NCI-H1436 treated with DMSO at 0.1 percent for 48 hours (cell line): ENCODE measurements around the gene OAF.
"Not testable (repeated sequence)": the region's sequence is repeated elsewhere in the genome, so short reads cannot be mapped to it uniquely, and the experiment has no call there.

Experiments used
- DNase-seq: peaks from one replicate; lab custom pipeline; 2025; lab: John Stamatoyannopoulos, UW

OAF gene

GRCh38 chr11:120273432-120273831 lies 62.6 kb downstream of the OAF start:
- DNase-seq = no peak

DNA sequence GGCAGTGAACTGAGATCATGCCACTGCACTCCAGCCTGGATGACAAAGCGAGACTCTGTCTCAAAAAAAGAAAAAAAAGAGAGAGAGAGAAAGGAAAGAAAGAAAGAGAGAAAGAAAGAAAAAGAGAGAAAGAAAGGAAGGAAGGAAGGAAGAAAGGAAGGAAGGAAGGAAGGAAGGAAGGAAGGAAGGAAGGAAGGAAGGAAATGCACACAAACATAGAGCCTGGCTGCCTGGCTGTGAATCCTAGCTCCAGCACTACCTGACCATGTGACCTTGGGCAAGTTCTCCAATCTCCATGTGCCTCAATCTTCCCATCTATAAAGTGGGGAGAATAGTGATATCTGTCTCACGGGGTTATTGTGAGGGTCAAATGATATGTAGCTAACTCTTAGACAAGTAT lies 63.1 kb downstream of the OAF start:
- not testable (repeated sequence) for DNase-seq

DNA sequence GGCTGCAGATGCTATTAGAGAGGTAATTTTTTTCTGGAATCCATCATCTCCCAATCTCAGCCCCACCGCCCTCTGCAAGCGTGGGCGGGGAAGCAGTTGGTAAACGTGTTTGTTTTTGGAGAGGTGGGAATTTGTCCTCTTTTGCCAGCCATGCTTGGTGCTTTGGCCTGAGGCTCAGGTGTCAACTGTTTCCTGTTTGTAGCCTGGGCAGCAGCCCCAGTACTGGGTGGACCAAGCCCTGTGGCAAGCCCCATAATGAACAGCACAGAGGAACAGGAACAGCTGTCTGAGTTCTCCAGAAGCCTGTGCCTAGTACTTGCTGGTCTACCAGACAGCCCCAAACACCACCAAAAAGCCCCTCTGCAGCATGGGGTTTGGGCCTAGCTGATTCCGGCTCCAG lies 68.7 kb downstream of the OAF start:
- DNase-seq = no peak
